DMS53 treated with DMSO at 0.1 percent for 48 hours (cell line): ENCODE results near the gene MEAK7.

Experiments used
- DNase-seq: peaks from one replicate; lab custom pipeline; 2025; ENCODE audit not compliant: unreplicated experiment; lab: John Stamatoyannopoulos, UW

Gene MEAK7

DNA sequence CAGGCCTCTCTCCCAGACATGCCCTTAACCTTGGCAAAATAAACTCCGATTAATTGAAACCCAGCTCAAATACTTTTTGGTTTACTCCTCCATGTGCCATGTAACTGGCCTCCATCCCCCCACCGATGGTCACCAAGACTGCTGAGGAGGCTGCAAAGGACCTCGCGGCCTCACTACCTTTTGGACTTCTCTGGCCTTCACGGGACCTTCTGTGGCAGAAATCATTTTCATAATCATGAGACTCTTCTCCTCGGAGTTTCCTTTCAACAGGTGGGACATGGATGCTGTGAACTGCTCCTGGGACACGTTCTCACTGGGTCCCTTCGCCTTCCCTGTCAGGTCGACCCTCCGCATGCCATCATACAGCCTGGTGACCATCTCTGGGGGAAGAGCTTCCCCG is 9.0 kb downstream of the MEAK7 start:
- no peak for DNase-seq

DNA sequence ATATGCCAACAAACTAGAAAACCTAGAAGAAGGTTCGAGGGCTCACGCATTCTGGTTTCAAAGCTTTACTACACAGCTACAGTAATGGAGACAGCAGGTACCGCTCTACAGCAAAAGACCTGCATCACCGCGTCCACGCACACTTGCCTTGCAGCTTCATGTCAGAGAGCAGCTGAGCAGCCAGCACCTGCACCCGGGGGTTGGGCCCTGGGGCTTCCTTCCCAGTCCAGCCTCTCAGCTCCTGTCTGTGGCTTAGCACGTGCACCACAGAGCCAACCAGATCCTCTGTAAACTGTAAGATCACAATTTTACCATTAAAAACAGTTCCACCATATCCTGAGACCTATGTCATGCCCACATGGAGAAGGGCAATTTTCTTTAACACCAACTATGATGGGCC is 15.3 kb downstream of the MEAK7 start:
- no peak for DNase-seq

DNA sequence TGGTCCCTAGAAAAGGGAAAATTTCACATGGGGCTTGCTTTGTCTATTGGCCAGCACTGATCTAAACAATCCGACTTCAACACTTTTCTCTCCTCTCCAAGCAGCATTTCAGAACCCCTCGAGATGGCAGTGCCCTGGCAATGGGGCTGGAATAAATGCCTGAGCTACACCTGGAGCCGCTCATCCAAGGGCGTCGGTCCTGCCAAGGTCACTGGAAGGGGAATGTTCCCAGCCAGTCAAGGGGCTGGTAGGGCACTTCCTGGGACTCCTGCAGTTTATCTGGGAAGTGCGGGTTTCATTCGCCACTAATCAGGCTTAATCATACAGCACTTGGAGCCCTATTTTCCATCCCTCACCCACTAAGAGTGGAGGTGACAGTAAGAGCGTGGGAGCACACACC is 17.1 kb downstream of the MEAK7 start:
- no peak for DNase-seq

DNA sequence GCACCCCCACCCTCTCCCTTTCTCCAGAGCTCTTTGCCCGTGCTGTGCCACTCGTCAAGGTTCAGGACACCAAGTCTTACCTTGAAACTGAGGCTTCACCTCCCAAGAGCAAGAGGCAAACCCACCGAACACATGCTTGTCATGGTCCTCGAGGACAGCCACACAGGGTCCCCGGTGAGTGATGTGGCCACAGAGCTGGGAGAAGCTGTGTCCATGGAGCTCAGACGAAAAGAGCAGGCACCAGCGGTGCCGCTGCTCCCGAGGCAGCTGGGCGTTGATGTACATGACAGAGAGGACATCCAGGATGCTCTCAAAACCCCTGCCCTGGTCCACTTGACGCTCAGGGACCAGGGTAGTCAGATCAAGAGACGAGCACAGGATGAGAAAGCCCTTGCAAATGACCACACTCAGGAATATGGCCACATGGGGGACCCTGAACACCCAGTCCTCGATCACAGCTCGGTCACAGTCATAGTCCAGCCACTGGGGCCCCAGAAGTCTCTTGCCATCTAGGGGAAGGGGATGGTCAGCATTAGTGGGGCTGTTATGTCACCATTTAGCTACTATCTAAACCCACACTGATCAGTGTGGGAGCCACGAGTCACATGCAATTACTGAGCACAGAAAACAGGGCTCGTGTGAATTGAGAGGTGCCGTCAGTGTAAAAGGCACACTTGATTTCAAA is 17.8 kb downstream of the MEAK7 start:
- no peak for DNase-seq

DNA sequence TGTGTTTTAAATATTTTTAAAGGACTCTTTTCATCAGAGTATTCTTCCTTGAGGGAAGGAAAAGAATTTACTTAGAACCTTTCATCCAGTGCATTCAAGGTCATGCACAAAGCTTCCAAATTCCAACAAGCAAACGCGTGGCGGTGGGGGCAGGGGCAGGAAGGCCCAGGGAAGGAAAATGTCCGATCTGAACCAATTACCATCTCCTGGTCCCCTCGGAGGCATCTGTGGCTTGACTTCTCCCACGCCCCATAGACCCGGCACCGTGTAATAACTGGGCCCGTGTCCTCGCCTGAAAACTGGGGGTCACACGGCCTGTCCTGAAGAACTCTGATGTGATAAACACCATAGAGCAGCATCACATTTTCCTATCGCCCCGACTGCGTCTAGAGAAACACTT is 18.3 kb downstream of the MEAK7 start:
- no peak for DNase-seq

DNA sequence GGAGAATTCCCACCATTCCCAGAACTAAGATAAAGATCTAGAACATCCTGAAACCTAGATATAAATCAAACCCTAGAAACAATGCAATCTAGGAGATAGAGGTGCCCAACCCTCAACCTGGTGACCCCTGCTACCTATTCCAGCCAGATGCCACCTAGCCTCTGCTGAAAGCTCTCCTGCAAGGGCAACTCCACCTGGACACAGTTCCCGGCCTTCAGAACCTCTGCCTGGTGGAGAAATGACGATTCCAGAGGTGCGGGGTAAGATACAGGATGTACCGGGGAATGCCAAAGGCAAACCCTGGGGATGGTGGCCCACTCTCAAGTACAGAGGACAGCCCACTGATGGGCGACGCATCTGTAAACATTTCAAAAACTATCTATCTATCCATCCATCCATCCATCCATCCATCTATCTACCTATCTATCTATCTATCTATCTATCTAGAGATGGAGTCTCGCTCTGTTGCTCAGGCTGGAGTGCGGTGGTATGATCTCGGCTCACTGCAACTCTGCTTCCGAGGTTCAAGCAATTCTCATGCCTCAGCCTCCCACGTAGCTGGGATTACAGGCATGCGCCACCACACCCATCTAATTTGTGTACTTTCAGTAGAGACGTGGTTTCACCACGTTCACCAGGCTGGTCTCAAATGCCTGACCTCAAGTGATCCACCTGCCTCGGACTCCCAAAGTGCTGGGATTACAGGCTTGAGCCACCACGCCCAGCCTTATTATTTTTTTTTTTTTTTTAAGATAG is 19.0 kb downstream of the MEAK7 start:
- no peak for DNase-seq

DNA sequence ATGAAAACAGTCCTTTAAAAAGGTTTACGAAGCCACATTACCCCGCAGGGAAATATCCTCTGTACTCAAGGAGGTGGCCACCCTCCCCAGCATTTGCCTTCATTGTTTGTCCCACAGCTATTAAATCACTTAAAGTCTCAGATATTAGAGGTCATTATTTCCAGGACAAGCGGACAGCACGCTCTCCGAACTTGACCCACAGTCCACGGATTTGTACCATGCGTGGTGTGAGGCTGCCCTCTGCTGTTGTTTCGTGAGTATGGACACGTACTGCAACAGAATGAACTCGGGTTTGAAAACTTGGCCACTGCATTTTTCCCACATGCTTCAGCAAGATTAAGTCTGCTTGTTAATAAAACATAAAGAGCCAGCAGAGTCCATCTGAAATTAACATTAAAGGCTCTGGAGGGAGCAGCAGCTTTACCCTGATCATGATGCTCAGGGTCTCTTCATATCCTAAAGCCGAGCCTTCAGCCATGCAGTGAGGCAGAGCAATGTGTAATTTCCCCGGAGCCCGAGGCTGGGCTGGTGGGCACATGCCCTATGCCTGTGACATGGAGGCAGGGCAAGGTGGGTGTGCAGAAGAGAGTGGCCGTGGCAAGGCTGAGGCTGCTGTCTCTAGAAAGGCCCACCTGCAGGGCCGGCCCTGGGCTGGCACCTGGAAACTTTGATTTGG is 19.7 kb downstream of the MEAK7 start:
- DNase-seq, result no peak

DNA sequence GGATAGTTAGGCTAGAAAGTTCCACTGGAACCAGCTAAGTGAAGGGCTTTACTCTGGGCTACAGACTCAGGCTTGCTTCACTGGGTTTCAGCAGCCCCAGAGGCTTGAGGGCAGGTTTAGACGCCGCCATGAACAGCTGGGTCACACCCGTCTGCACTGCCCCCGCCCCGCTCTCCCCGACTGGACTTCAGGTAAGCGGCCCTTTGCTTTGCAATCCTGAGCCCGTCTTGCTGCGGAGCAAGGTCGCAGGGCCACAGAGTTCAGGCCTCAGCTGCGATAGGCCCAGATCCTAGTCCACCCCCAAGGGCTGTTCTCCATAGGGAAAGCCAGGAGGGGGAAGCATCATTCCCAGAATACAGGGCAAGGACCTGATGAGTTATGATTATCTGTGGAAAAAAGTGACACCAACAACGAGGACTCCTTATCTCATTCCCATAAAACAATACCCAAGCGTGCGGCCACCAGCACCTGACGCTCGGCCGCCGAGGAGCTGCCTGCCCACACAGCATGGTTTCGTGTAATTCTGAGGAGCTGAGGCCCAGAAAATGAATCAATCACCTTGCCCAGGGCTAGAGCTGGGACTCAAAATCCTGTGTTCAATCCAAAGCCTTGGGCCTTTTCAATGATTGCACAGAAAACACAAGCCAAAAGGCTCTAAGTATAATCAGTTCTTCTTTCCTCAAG is 20.4 kb downstream of the MEAK7 start:
- no peak for DNase-seq

DNA sequence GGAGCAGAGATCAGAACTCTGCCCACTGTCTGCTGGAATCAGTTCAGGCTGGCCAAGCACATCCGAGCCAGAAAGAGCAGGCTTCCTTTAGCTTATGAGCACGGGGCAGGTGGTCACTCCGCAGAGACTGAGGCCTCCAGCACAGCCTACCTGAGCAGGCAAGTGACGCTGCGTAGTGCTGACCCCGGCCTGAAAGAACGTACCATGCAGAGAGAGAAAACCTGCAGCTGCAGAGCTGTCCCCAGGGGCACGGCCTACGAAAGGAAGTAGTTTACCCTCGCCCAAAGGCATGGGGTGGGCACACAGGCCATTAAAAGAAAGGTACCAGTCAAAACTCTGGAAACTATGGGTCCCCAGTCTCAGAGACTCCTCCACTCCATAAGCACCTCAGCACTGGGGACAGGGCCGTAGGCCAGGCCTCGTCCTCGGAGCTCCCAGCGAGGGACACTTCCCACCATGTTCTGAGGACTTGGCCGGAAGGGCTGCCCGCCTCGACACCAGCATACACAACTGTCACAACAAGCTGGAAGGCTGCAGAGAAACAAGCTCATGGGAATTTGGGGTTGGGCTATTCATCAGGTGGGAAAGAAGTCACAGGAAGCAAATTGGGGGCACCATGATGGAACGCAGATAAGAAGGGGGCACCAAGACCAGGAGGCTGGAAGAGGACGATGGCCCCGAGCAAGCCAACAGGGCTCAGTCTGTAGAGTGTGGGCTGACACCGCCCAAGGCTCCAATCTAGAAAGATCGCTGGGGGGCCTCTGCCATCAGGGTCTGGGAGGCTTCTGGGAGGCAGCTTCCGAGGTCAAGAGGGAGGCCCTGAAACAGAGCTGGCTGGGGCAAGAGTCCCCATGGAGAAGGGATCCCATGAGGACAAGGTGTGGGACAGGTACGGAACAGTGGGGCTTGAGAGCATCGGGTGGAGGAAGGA is 21.2 kb downstream of the MEAK7 start:
- no peak for DNase-seq

DNA sequence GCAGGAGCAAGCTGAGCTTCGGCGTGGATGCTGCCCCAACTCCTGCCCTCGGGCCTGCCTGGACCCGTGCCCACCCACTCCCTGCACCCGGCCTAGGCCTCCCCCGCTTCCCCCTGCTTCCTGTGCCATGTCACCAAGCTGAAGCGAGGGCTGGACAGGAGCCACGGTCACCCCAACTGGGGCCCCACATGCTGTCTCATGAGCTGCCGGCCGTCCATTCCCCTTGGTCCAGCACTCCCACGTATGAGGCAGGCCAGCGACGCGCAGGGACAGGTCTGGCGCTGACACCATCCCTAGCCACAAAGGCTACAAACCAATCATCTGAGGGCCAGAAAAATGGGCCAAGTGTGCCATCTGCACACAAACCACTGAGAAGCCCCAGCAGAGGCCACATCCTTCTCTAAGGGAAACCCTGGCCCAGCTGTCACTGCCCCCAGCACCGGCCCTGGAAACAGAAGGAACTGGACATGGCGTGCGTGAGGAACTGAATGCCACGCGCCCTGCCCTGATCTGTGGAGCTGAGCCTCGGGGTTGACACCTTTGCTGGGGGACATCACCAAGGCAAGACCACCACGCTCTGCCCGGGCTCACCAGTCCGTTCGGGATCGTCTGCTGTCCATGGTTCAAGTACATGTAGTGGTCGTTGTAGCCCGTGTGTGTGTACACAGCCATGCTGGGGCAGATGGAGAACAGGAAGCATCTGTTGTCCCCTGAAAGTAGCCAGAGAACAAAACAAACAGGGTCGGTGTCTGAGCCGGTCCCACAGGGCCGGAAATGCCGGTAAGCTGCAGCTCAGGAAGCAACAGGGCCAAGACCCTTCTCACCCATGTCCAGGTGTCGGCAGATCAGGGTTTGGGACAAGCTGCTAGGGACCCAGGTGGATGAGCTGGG is 22.2 kb downstream of the MEAK7 start:
- DNase-seq, result no peak

DNA sequence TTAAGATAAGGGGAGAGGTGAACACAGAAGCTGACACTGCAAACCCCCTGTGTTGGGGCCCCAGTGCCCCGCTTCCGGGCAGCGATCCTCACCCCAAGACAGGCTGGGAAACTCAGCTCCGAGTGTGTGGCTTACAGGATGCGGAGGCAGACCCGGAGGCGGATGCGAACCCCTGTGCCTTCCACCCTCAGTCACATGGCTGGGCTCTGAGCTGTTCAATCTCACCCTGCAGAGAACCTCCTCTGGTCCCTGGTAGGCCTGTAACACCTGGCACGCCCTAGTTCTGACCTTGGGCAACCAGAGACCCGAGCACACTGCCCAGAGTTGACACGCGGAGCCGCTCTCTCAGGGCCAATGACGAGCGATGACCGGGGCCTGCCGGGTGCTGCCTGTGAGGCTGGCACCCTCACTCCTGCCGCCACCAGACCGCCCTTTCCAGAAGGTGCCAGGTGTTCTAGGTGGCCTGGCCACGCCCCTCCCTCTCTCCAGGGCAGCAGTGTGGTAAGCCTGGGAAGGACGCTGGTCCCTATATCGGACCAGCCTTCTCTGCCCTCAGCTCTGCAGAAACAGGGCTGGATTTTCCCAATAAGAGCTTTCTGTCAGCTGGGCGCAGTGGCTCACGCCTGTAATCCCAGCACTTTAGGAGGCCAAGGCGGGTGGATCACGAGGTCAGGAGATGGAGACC is 23.3 kb downstream of the MEAK7 start:
- no peak for DNase-seq

DNA sequence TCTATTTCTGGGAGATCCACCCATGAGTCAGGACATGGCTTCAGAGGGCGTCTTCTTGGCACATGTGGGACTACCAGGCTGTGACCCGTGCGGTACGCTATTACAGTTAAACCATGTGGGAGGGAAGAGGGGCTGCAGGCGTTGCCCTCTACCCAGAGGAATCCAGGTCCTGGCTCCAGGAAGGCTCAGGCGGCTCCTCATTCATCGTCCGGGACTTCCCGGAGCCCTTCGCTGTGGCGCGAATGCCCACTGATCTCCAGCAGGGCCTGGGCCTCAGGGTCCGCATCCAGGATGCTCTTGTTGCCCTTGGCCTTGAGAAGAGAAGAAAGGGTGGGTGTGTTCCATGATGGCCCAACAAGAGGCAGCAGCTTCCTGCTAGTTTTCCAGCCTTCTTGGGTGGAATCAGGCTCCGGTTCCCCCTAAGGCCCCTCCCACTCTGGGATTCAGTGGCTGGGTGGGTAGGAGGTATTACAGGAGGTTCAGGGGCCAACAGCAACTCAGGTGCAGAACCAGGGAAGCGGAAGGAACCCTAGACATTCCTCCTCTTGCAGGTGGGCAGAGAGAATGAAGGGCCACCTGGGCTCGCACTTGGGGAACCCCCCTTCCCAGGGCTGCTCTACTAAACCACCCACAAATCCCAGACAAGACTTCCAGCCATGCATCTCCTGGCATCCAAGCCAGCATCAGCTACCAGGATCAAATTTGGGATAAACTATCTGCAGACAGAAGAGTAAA is 24.6 kb downstream of the MEAK7 start:
- no peak for DNase-seq

DNA sequence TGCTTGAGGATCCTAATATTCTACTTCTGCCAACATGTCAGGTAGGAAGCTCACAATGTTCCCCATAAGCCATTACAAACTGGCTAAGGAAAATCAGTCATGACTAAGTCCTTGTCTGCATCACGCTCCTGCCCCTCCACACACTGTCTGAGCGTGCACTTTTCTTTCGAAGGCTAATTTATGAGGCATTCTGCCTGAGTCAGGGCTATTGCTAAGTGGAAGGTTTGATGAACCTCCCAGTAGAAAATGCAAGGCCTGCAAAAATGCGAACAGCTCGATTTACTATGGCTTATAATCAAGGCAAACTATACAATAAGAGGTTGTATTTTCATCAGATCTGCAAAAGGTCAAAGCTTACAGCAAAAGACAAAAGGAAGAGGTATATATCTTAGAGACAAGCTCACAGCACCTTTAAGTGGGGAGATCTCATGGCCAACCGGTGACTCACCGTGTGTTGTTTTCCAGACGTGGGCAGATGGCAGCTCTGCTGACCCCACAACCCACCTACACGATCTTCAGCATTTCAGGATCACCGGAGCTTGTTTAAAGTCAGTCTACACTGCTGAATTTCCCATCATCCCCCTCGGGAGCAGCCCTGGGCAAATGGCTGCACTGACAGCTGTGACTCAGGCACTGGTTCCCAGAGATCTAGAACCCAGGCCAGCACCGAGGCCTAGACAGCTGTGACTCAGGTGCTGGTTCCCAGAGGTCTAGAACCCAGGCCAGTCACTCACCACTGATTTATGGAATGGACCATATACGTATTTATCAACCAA is 26.1 kb downstream of the MEAK7 start:
- no peak for DNase-seq

DNA sequence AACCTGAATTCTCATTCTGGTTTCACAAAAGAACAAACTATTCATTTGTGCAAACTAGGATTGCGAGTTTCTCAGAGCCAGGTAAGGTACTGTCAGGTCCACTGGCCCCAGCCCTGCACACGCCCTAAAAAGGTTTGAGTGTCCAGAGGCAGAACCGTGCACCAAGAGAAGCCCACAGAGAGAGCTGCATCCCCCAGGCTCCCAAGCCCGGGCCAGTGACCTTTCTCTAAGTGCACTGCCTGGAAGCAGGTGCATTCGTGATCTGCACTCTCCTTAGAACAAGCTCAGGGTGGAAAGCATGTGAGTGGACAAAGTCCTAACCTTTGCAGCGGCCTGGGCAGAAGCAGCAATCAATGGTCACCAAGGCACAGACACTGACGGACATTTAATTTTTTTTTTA is 26.8 kb downstream of the MEAK7 start:
- DNase-seq, result no peak

DNA sequence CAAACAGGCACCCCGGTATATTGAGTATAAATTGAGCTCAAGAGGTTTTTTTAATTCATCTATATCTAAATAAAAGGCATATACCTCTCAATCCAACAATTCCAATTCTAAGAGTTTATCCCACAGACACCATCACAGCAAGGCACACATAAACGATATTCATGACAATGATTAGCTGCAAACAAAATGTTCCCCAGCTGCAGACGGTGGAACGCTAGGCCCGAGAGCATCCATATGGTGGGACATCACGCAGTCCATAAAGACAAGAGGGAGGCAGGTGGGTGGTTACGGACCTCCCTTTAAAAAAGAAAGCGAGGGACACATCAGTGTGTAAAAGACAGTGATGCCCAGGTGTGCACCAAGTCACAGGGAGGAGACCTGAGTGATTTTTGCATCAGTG is 28.1 kb downstream of the MEAK7 start:
- no peak for DNase-seq

DNA sequence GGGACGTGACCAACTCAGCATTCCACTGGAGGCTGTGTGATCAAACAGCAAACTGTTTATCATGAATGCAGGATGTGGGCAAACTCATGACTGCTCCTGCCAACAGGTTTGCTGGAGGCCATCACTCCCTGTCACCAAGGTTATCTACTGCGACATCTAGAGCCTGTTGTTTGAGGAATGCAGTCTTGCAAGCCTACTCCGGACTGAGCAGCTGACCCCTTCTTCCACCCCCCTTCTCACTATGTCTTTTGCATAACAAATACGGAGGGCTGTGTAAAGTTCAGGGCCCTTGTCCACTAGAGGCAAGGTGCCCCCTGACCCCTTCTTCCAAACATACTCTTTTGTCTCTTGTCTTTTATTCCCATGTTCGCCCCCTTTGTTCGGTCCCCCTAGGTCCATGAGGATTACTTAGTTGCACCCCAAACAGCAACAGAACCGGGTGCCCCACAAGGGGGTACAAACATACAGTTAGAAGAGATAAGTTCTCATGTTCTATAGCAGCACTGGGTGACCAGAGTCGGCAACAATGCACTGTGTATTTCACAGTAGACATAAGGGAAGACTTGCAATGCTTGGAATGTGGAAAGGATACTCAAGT is 28.7 kb downstream of the MEAK7 start:
- DNase-seq, result no peak

DNA sequence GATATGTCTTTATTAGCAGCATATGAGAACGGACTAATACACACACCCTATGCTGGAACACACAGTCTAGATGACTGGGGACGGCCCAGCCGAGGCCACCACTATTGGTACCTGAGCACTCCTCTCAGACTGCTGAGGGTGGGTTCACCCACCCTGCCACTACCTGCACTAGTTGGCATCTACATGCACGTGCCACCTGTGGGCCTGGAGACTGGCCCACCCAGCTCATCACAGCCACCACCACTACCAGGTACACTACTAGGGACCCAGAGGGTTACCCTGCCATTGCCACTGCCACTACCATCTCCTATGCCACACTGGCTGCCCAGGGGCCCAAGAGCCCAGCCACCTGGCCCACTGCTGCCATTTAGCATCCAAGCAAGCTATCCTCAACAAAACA is 32.5 kb downstream of the MEAK7 start:
- DNase-seq, result no peak
